HEK293 (cell line): ENCODE data around the gene CHRNA5.

Source experiments
- CTCF ChIA-PET: fragments of 350-600 bp; formaldehyde crosslinking; extraction: SDS; loops from one replicate; lab custom pipeline; 2021; ENCODE audit warnings: antibody characterized with exemption; lab: Yijun Ruan, JAX
- POLR2A ChIA-PET: fragments of 300-600 bp; formaldehyde crosslinking; extraction: SDS; loops from one replicate; lab custom pipeline; 2020; ENCODE audit warnings: antibody characterized with exemption, inconsistent platforms; lab: Yijun Ruan, JAX
- H3K27ac ChIP-seq: fragments of 200-500 bp; sonication (Bioruptor generic); 2 replicates; pipeline ENCODE4 v1.5.1; 2014; ENCODE audit warnings: low read depth, low read length, control low read depth, inconsistent platforms; ENCODE audit errors: extremely low read depth
- H3K36me3 ChIP-seq, 2 experiments: fragments of 200-500 bp in 1 of 2; sonication (Bioruptor generic) in 1 of 2; 1 replicate in 1 of 2; 2 replicates in 1 of 2; pipeline ENCODE4 v1.5.1; 2014 to 2017; ENCODE audit warnings: inconsistent platforms in 2 of 2, low read length in 2 of 2; ENCODE audit not compliant: control insufficient read depth in 2 of 2, insufficient read depth in 1 of 2
- H3K4me1 ChIP-seq: fragments of 200-500 bp; sonication (Bioruptor generic); 2 replicates; pipeline ENCODE4 v1.5.1; 2014; ENCODE audit warnings: mild to moderate bottlenecking, low read length, inconsistent platforms; ENCODE audit not compliant: control insufficient read depth, insufficient read depth
- H3K4me3 ChIP-seq: 2 replicates; pipeline ENCODE4 v1.5.1; 2011; ENCODE audit warnings: low read depth, mild to moderate bottlenecking, control low read depth, low read length, moderate library complexity
- H3K9me3 ChIP-seq: fragments of 200-500 bp; sonication (Bioruptor generic); 2 replicates; pipeline ENCODE4 v1.5.1; 2014; ENCODE audit warnings: low read depth, low read length, inconsistent platforms; ENCODE audit not compliant: control insufficient read depth, insufficient read depth
- GLIS1 ChIP-seq: fragments of 450-650 bp; formaldehyde crosslinking; IDR thresholded peaks from 2 replicates; pipeline ENCODE4 v1.5.1; 2016; ENCODE audit warnings: missing biosample characterization, missing genetic modification characterization
- HOXC10 ChIP-seq: sonication (generic); formaldehyde crosslinking; IDR thresholded peaks from 2 replicates; pipeline ENCODE4 v1.8.1; 2023; ENCODE audit warnings: mild to moderate bottlenecking, missing genetic modification reagents
- KLF9 ChIP-seq: fragments of 450-650 bp; formaldehyde crosslinking; IDR thresholded peaks from 2 replicates; pipeline ENCODE4 v1.5.1; 2016; ENCODE audit warnings: missing biosample characterization, missing genetic modification characterization, low read depth
- MEIS1 ChIP-seq: sonication (generic); formaldehyde crosslinking; IDR thresholded peaks from 2 replicates; pipeline ENCODE4 v1.8.1; 2022; ENCODE audit warnings: missing genetic modification reagents, mild to moderate bottlenecking, borderline replicate concordance
- ZBTB21 ChIP-seq: fragments of 450-650 bp; formaldehyde crosslinking; IDR thresholded peaks from 2 replicates; pipeline ENCODE4 v1.5.1; 2017; ENCODE audit warnings: missing biosample characterization, missing genetic modification characterization
- ZFP69B ChIP-seq: fragments of 450-650 bp; formaldehyde crosslinking; IDR thresholded peaks from 2 replicates; pipeline ENCODE4 v1.5.1; 2016; ENCODE audit warnings: missing biosample characterization, missing genetic modification characterization
- ZNF112 ChIP-seq: fragments of 450-650 bp; formaldehyde crosslinking; IDR thresholded peaks from 2 replicates; pipeline ENCODE4 v1.5.0; 2017; ENCODE audit warnings: missing biosample characterization, missing genetic modification characterization
- ZNF138 ChIP-seq: fragments of 450-650 bp; formaldehyde crosslinking; IDR thresholded peaks from 2 replicates; pipeline ENCODE4 v1.5.1; 2016; ENCODE audit warnings: missing biosample characterization, missing genetic modification characterization, borderline replicate concordance
- ZNF140 ChIP-seq: fragments of 450-650 bp; formaldehyde crosslinking; IDR thresholded peaks from 2 replicates; pipeline ENCODE4 v1.5.1; 2016; ENCODE audit warnings: missing biosample characterization, missing genetic modification characterization
- ZNF169 ChIP-seq: fragments of 450-650 bp; formaldehyde crosslinking; IDR thresholded peaks from 2 replicates; pipeline ENCODE4 v1.5.1; 2016; ENCODE audit warnings: missing biosample characterization, missing genetic modification characterization
- ZNF366 ChIP-seq: fragments of 450-650 bp; formaldehyde crosslinking; conservative IDR thresholded peaks from 2 replicates; pipeline ENCODE4 v1.5.1; 2016; ENCODE audit warnings: missing biosample characterization, missing genetic modification characterization
- ZNF416 ChIP-seq: fragments of 450-650 bp; formaldehyde crosslinking; IDR thresholded peaks from 2 replicates; pipeline ENCODE4 v1.5.1; 2016; ENCODE audit warnings: missing biosample characterization, missing genetic modification characterization
- ZNF558 ChIP-seq: fragments of 450-650 bp; formaldehyde crosslinking; IDR thresholded peaks from 2 replicates; pipeline ENCODE4 v1.5.1; 2016; ENCODE audit warnings: missing biosample characterization, missing genetic modification characterization
- ZNF585B ChIP-seq: fragments of 450-650 bp; formaldehyde crosslinking; IDR thresholded peaks from 2 replicates; pipeline ENCODE4 v1.5.1; 2016; ENCODE audit warnings: missing biosample characterization, missing genetic modification characterization
- ZNF626 ChIP-seq: fragments of 450-650 bp; sonication (Bioruptor Pico); formaldehyde crosslinking; IDR thresholded peaks from 2 replicates; pipeline ENCODE4 v1.5.1; 2018; ENCODE audit warnings: missing biosample characterization, missing genetic modification characterization, inconsistent platforms
- ZNF654 ChIP-seq: fragments of 450-650 bp; formaldehyde crosslinking; IDR thresholded peaks from 2 replicates; pipeline ENCODE4 v1.5.1; 2016; ENCODE audit warnings: low read depth, missing biosample characterization, missing genetic modification characterization
- ZNF664 ChIP-seq: fragments of 450-650 bp; formaldehyde crosslinking; IDR thresholded peaks from 2 replicates; pipeline ENCODE4 v1.5.1; 2016; ENCODE audit warnings: missing biosample characterization, missing genetic modification characterization
- ZNF677 ChIP-seq: fragments of 450-650 bp; IDR thresholded peaks from 2 replicates; pipeline ENCODE4 v1.5.0; 2018; ENCODE audit warnings: missing biosample characterization, mild to moderate bottlenecking, missing genetic modification characterization, moderate library complexity
- ZNF701 ChIP-seq: fragments of 450-650 bp; formaldehyde crosslinking; IDR thresholded peaks from 2 replicates; pipeline ENCODE4 v1.5.1; 2016; ENCODE audit warnings: missing biosample characterization, missing genetic modification characterization
- ZNF777 ChIP-seq: fragments of 450-650 bp; formaldehyde crosslinking; IDR thresholded peaks from 2 replicates; pipeline ENCODE4 v1.5.1; 2017; ENCODE audit warnings: missing biosample characterization, missing genetic modification characterization, borderline replicate concordance
- ZNF843 ChIP-seq: fragments of 450-650 bp; formaldehyde crosslinking; IDR thresholded peaks from 2 replicates; pipeline ENCODE4 v1.5.1; 2016; ENCODE audit warnings: missing biosample characterization, missing genetic modification characterization
- TF ChIP-seq, protein P1 (sequence below): fragments of 450-650 bp; formaldehyde crosslinking; IDR thresholded peaks from 2 replicates; pipeline ENCODE4 v1.5.1; 2016; ENCODE audit warnings: missing biosample characterization, missing genetic modification characterization, low read depth
- TF ChIP-seq, protein P2 (sequence below): fragments of 450-650 bp; formaldehyde crosslinking; IDR thresholded peaks from 2 replicates; pipeline ENCODE4 v1.5.1; 2016; ENCODE audit warnings: missing biosample characterization, missing genetic modification characterization
- TF ChIP-seq, protein P3 (sequence below): fragments of 450-650 bp; formaldehyde crosslinking; IDR thresholded peaks from 2 replicates; pipeline ENCODE4 v1.5.1; 2016; ENCODE audit warnings: missing biosample characterization, missing genetic modification characterization
- TF ChIP-seq, protein P4 (sequence below): fragments of 450-650 bp; formaldehyde crosslinking; IDR thresholded peaks from 2 replicates; pipeline ENCODE4 v1.5.1; 2016; ENCODE audit warnings: missing biosample characterization, missing genetic modification characterization

CHRNA5 gene

DNA sequence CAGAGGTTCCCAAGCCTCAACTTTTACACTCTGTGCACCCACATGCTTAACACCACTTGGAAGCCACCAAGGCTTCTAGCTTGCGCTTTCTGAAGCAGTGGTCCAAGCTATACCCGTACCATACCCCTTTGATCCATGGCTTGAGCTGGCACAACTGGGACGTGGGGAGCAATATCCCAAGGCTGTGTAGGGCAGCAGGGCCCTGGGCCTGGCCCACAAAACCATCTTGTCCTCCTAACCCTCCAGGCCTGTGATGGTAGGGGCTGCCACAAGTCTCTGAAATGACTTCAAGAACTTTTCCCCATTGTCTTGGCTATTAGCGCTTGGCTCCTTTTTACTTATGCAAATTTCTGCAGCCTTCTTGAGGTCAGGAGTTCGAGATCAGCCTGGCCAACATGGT is 41.1 kb upstream of the CHRNA5 start:
- Histone ChIP-seq H3K4me1 (no peaks in the 10 kb centered on the region), H3K9me3 (no peaks in the 10 kb centered on the region), H3K36me3 (peaks cover 9 to 12% of the 10 kb centered on the region in 2 experiments), H3K27ac (no peak overlapping the region), H3K4me3 (no peak overlapping the region)
- TF ChIP-seq KLF9 (tag by site-specific recombination) (no peak), ZNF585B (tag by site-specific recombination) (peak; percentile 95), ZNF654 (tag by site-specific recombination) (no peak), ZNF112 (tag by site-specific recombination) (no peak), ZNF558 (peak; percentile 29; the same call in 1 of the 2 replicates), ZFP69B (tag by site-specific recombination) (no peak), ZNF416 (no peak), ZNF843 (tag by site-specific recombination) (no peak), ZNF366 (tag by site-specific recombination) (no peak), ZNF664 (tag by site-specific recombination) (no peak), HOXC10 (CRISPR knock-in tag) (no peak)
- TF ChIP-seq, protein P1, sequence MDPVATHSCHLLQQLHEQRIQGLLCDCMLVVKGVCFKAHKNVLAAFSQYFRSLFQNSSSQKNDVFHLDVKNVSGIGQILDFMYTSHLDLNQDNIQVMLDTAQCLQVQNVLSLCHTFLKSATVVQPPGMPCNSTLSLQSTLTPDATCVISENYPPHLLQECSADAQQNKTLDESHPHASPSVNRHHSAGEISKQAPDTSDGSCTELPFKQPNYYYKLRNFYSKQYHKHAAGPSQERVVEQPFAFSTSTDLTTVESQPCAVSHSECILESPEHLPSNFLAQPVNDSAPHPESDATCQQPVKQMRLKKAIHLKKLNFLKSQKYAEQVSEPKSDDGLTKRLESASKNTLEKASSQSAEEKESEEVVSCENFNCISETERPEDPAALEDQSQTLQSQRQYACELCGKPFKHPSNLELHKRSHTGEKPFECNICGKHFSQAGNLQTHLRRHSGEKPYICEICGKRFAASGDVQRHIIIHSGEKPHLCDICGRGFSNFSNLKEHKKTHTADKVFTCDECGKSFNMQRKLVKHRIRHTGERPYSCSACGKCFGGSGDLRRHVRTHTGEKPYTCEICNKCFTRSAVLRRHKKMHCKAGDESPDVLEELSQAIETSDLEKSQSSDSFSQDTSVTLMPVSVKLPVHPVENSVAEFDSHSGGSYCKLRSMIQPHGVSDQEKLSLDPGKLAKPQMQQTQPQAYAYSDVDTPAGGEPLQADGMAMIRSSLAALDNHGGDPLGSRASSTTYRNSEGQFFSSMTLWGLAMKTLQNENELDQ (tag by site-specific recombination) = no peak
- TF ChIP-seq, protein P2, sequence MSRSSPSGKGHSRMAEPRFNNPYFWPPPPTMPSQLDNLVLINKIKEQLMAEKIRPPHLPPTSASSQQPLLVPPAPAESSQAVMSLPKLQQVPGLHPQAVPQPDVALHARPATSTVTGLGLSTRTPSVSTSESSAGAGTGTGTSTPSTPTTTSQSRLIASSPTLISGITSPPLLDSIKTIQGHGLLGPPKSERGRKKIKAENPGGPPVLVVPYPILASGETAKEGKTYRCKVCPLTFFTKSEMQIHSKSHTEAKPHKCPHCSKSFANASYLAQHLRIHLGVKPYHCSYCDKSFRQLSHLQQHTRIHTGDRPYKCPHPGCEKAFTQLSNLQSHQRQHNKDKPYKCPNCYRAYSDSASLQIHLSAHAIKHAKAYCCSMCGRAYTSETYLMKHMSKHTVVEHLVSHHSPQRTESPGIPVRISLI (tag by site-specific recombination) = no peak
- CTCF ChIA-PET = no interaction called here
- POLR2A ChIA-PET = no interaction called here

DNA sequence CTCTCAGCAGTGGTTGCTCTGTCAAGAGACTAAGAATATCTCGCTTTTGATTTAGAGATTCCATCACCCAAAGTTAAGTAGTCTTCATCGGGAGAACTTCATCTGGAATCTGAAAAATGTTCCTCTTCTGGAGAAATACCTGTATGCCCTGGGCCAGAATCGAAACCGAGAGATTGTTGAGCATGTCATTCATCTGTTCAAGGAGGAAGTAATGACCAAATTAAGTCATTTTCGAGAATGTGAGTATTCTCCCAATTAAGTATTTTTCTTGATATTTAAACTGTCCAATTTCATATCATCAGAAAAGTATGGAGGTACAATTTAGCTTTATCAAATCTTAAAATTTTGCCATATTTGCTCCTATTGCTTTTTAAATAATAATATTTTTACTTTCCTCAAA is 38.0 kb upstream of the CHRNA5 start:
- TF ChIP-seq, protein P3, sequence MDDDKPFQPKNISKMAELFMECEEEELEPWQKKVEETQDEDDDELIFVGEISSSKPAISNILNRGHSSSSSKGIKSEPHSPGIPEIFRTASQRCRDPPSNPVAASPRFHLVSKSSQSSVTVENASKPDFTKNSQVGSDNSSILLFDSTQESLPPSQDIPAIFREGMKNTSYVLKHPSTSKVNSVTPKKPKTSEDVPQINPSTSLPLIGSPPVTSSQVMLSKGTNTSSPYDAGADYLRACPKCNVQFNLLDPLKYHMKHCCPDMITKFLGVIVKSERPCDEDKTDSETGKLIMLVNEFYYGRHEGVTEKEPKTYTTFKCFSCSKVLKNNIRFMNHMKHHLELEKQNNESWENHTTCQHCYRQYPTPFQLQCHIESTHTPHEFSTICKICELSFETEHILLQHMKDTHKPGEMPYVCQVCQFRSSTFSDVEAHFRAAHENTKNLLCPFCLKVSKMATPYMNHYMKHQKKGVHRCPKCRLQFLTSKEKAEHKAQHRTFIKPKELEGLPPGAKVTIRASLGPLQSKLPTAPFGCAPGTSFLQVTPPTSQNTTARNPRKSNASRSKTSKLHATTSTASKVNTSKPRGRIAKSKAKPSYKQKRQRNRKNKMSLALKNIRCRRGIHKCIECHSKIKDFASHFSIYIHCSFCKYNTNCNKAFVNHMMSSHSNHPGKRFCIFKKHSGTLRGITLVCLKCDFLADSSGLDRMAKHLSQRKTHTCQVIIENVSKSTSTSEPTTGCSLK (tag by site-specific recombination) = no peak
- TF ChIP-seq, protein P4, sequence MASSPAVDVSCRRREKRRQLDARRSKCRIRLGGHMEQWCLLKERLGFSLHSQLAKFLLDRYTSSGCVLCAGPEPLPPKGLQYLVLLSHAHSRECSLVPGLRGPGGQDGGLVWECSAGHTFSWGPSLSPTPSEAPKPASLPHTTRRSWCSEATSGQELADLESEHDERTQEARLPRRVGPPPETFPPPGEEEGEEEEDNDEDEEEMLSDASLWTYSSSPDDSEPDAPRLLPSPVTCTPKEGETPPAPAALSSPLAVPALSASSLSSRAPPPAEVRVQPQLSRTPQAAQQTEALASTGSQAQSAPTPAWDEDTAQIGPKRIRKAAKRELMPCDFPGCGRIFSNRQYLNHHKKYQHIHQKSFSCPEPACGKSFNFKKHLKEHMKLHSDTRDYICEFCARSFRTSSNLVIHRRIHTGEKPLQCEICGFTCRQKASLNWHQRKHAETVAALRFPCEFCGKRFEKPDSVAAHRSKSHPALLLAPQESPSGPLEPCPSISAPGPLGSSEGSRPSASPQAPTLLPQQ = no peak
- TF ChIP-seq ZNF701 (tag by site-specific recombination) = no peak
- no peak for TF ChIP-seq ZNF777 (tag by site-specific recombination)
- TF ChIP-seq ZBTB21 (tag by site-specific recombination) = no peak
- no peak for TF ChIP-seq ZNF626
- TF ChIP-seq ZNF138 (tag by site-specific recombination) = no peak
- no peak for TF ChIP-seq ZNF677 (tag by site-specific recombination)
- TF ChIP-seq ZNF169 (tag by site-specific recombination) = no peak
- TF ChIP-seq ZNF140 (tag by site-specific recombination) = no peak
- no peak for TF ChIP-seq MEIS1 (CRISPR knock-in tag)
- TF ChIP-seq GLIS1 (tag by site-specific recombination) = no peak
- TF ChIP-seq, all 188 proteins: peak for 0
- ChIA-PET POLR2A (no interaction called here), CTCF (no interaction called here)

More for the DNA sequence above, 38.0 kb upstream of the CHRNA5 start:
- Histone ChIP-seq H3K36me3 (peaks cover 5 to 9% of the 10 kb centered on the region in 2 experiments), H3K9me3 (no peaks in the 10 kb centered on the region), H3K4me3 (no peak overlapping the region), H3K27ac (no peak overlapping the region), H3K4me1 (no peaks in the 10 kb centered on the region)
